Panc1 (cell line): Measurements from ENCODE around the gene ZNF726. TPM values are rescaled to one million over a fixed set of nuclear protein-coding genes. Genes with fewer than 3 reads are reported as not detected.

Source experiments
- ATAC-seq: fragments of 200-7000 bp; cut with Tn5 transposase; 2 replicates; pipeline ENCODE4 v1.9.1; 2020; ENCODE audit warnings: mild to moderate bottlenecking, moderate library complexity
- BruUV-seq: library from RNA; stranded (reverse); fragments of 400-500 nt; replicated peaks from 2 replicates; lab custom pipeline; 2021; lab: Mats Ljungman, UMichigan
- CTCF ChIA-PET: fragments of 300-600 bp; sonication (Branson Sonifier 250); formaldehyde crosslinking; loops from one replicate; lab custom pipeline; 2022; ENCODE audit warnings: antibody characterized with exemption; lab: Charles Lee
- POLR2A ChIA-PET: fragments of 300-600 bp; sonication (Branson Sonifier 250); formaldehyde crosslinking; loops from one replicate; lab custom pipeline; 2022; ENCODE audit warnings: antibody characterized with exemption; lab: Charles Lee
- DNase-seq: peaks from one replicate; pipeline ENCODE4 v3.0.0-alpha.2; 2010; ENCODE audit warnings: low read depth, low spot score
- H3K27ac ChIP-seq: 2 replicates; pipeline ENCODE4 v1.5.1; 2011; ENCODE audit warnings: mild to moderate bottlenecking, low read length, inconsistent platforms
- H3K27me3 ChIP-seq: fragments of 200-500 bp; sonication (Bioruptor generic); 2 replicates; pipeline ENCODE4 v1.6.0; 2014; ENCODE audit warnings: low read length, inconsistent platforms; ENCODE audit not compliant: control insufficient read depth, insufficient read depth
- H3K36me3 ChIP-seq: fragments of 200-500 bp; sonication (Bioruptor generic); 2 replicates; pipeline ENCODE4 v1.5.1; 2014; ENCODE audit warnings: inconsistent platforms, mild to moderate bottlenecking, low read length, moderate library complexity; ENCODE audit not compliant: control insufficient read depth, insufficient read depth
- H3K4me1 ChIP-seq: 2 replicates; pipeline ENCODE4 v1.5.1; 2011; ENCODE audit warnings: inconsistent platforms, mild to moderate bottlenecking, low read length, moderate library complexity; ENCODE audit not compliant: control insufficient read depth, insufficient read depth
- H3K4me3 ChIP-seq, 2 experiments: 2 replicates each; pipeline ENCODE4 v1.5.1; 2011 to 2012; ENCODE audit warnings: low read depth in 2 of 2, low read length in 2 of 2, mild to moderate bottlenecking in 2 of 2, inconsistent platforms in 1 of 2, moderate library complexity in 1 of 2
- H3K9me3 ChIP-seq: fragments of 200-500 bp; sonication (Bioruptor generic); 2 replicates; pipeline ENCODE4 v1.5.1; 2014; ENCODE audit warnings: low read depth, mild to moderate bottlenecking, inconsistent platforms, low read length, moderate library complexity; ENCODE audit not compliant: control insufficient read depth, insufficient read depth
- CTCF ChIP-seq: fragments of 450-650 bp; IDR thresholded peaks from 2 replicates; pipeline ENCODE4 v1.5.1; 2017; ENCODE audit warnings: mild to moderate bottlenecking
- POLR2AphosphoS5 ChIP-seq: IDR thresholded peaks from 2 replicates; pipeline ENCODE4 v1.6.1; 2012; ENCODE audit warnings: mild to moderate bottlenecking, low read depth, low read length, moderate library complexity
- REST ChIP-seq, 2 experiments: IDR thresholded peaks; 2 replicates each; pipeline ENCODE4 v1.6.1; 2011 to 2012; ENCODE audit warnings: low read depth in 2 of 2, control low read depth in 1 of 2, low read length in 1 of 2, mild to moderate bottlenecking in 1 of 2, moderate library complexity in 1 of 2; ENCODE audit not compliant: insufficient read depth in 1 of 2
- SIN3A ChIP-seq: IDR thresholded peaks from 2 replicates; pipeline ENCODE4 v1.6.1; 2012; ENCODE audit warnings: low read depth, mild to moderate bottlenecking, low read length, moderate library complexity, borderline replicate concordance; ENCODE audit not compliant: insufficient read depth
- TCF7L2 ChIP-seq: IDR thresholded peaks from 2 replicates; pipeline ENCODE4 v1.6.1; 2011; ENCODE audit warnings: mild to moderate bottlenecking, low read depth, low read length, inconsistent platforms
- in situ Hi-C: cut with HindIII; loops from 2 replicates; pipeline ENCODE4 v1.10.0; 2016; ENCODE audit warnings: low sequenced_read_pairs, low pct_unique_long_range_greater_than_20kb
- intact Hi-C: fragments of 100-400 bp; cut with micrococcal nuclease; formaldehyde crosslinking; loops from one replicate; pipeline ENCODE4 v1.10.0; 2022; ENCODE audit not compliant: unreplicated experiment
- total RNA-seq: library from RNA; stranded (reverse); gene quantifications from one replicate; pipeline ENCODE4 v1.2.1, GENCODE V29; 2021; ENCODE audit not compliant: unreplicated experiment

The ZNF726 gene
- total RNA-seq, 1 experiment from 2014 or later: 7.2 TPM

GRCh38 chr19:23896912-23897311 lies 17.8 kb upstream of the ZNF726 start:
- Histone ChIP-seq H3K4me1 (no peaks in the 10 kb centered on the region), H3K27ac (no peak overlapping the region), H3K4me3 (no peak overlapping the region), H3K36me3 (no peaks in the 10 kb centered on the region), H3K9me3 (no peaks in the 10 kb centered on the region), H3K27me3 (no peaks in the 10 kb centered on the region)
- CTCF ChIA-PET: no interaction called here
- intact Hi-C loops (no loop called here), in situ Hi-C loops (no loop called here)
- DNase-seq: no peak
- TF ChIP-seq TCF7L2: no peak
- TF ChIP-seq SIN3A: no peak
- no peak for TF ChIP-seq POLR2AphosphoS5
- TF ChIP-seq CTCF: no peak
- no peak for TF ChIP-seq REST (IDR thresholded peaks at IDR 0.05; ENCODE audit: insufficient read depth in 1 of 2, low read depth in 2 of 2, low read length in 1 of 2)
- ATAC-seq: no peak
- BruUV-seq: no TSS peak
- POLR2A ChIA-PET: interaction anchor here (0.6 kb wide), 1 partner anchor 85 kb away, joined by 4 read pairs; no protein-coding TSS in a partner anchor

GRCh38 chr19:23901360-23901759 lies 13.3 kb upstream of the ZNF726 start:
- in situ Hi-C loops (no loop called here), intact Hi-C loops (no loop called here)
- ATAC-seq: no peak
- no peak overlapping the region for H3K27ac ChIP-seq
- H3K27me3 ChIP-seq: no peaks in the 10 kb centered on the region
- no peaks in the 10 kb centered on the region for H3K36me3 ChIP-seq
- H3K4me3 ChIP-seq: no peak overlapping the region
- no peaks in the 10 kb centered on the region for H3K9me3 ChIP-seq
- no peaks in the 10 kb centered on the region for H3K4me1 ChIP-seq
- DNase-seq: no peak
- POLR2A ChIA-PET: no interaction called here
- TF ChIP-seq TCF7L2 (no peak), REST (IDR thresholded peaks at IDR 0.05; ENCODE audit: insufficient read depth in 1 of 2, low read depth in 2 of 2, low read length in 1 of 2) (no peak), SIN3A (no peak), POLR2AphosphoS5 (no peak), CTCF (no peak)
- CTCF ChIA-PET: no interaction called here
- BruUV-seq: no TSS peak
